ENCODE measurements around the gene PRRX1. TPM values are rescaled to one million over a fixed set of nuclear protein-coding genes. Genes with fewer than 3 reads are reported as not detected.

PRRX1 gene
- total RNA-seq, 1 donor from 2014 or later = 25.9 TPM

GRCh38 chr1:170731566-170732251 lies 67.8 kb downstream of the PRRX1 start:
- no peaks in the 10 kb centered on the region for H3K4me1 ChIP-seq
- H3K4me3 ChIP-seq = no peak overlapping the region
- H3K36me3 ChIP-seq = no peaks in the 10 kb centered on the region
- H3K27me3 ChIP-seq = no peaks in the 10 kb centered on the region
- no peak for TF ChIP-seq CTCF (IDR thresholded peaks at IDR 0.05)
- intact Hi-C loops (cut with DNase I) = no loop called here
- DNase-seq (no peak), ATAC-seq (no peak)
- no peaks in the 10 kb centered on the region for H3K9me3 ChIP-seq
- no peak overlapping the region for H3K27ac ChIP-seq

DNA sequence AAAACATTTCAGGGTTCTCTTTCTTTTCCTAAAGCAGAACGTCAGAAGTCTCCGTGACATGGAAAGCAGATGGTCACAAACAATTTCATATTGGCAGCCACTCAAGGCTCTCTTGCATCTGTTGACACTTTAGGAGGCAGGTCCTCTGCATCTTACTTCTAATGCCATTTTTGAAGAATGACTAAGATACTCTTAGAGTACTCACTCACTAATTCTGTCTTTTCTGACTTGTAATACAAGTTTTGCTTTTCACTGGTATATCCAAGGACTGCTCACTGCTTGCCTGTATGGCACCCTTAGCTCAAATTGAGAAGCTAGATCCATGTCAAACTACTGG lies 68.3 kb downstream of the PRRX1 start:
- no peak for ATAC-seq
- H3K4me1 ChIP-seq = no peaks in the 10 kb centered on the region
- no peak for TF ChIP-seq CTCF (IDR thresholded peaks at IDR 0.05)
- no peaks in the 10 kb centered on the region for H3K9me3 ChIP-seq
- DNase-seq = no peak
- H3K27ac ChIP-seq = no peak overlapping the region
- no peaks in the 10 kb centered on the region for H3K27me3 ChIP-seq
- no peaks in the 10 kb centered on the region for H3K36me3 ChIP-seq
- H3K4me3 ChIP-seq = no peak overlapping the region
- intact Hi-C loops (cut with DNase I) = no loop called here

DNA sequence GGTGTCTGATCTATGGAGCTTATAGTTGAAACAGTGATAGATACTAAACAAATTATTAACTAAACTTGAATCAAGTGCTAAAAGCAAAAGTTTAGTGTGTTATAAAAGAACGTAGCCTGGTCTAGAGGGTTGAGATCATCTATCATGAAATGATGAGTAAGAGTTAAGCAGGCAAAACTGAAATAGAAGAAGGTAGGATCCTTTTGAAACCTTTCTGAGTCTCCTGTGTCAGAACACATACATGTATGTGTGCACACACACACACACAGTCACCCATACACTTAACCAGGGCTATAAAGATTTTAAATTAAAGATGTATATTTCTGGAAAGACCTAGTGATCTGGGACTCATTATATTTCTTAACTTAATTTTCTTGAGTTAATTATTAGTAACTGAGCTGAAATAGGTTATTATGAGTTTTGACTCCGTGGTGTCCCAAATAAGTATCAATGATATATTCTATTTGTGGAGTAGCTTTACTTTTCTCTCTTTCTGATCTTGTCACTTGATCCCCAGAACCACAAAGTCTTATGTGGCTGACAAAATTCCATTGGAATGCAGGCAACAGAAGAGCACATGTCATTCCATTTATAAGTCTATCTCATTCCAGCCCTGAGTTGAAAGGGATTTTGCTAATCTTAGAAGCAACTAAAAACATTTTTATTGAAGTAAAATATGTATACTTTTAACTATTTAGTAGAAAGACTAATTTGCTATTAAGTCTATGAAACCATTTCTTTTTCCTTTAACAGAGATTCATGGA lies 70.7 kb downstream of the PRRX1 start:
- ATAC-seq = no peak
- H3K4me1 ChIP-seq = no peaks in the 10 kb centered on the region
- no peak overlapping the region for H3K27ac ChIP-seq
- no peaks in the 10 kb centered on the region for H3K36me3 ChIP-seq
- no peak for TF ChIP-seq CTCF (IDR thresholded peaks at IDR 0.05)
- no peaks in the 10 kb centered on the region for H3K9me3 ChIP-seq
- H3K27me3 ChIP-seq = no peaks in the 10 kb centered on the region
- intact Hi-C loops (cut with DNase I) = no loop called here
- no peak overlapping the region for H3K4me3 ChIP-seq
- DNase-seq = no peak

DNA sequence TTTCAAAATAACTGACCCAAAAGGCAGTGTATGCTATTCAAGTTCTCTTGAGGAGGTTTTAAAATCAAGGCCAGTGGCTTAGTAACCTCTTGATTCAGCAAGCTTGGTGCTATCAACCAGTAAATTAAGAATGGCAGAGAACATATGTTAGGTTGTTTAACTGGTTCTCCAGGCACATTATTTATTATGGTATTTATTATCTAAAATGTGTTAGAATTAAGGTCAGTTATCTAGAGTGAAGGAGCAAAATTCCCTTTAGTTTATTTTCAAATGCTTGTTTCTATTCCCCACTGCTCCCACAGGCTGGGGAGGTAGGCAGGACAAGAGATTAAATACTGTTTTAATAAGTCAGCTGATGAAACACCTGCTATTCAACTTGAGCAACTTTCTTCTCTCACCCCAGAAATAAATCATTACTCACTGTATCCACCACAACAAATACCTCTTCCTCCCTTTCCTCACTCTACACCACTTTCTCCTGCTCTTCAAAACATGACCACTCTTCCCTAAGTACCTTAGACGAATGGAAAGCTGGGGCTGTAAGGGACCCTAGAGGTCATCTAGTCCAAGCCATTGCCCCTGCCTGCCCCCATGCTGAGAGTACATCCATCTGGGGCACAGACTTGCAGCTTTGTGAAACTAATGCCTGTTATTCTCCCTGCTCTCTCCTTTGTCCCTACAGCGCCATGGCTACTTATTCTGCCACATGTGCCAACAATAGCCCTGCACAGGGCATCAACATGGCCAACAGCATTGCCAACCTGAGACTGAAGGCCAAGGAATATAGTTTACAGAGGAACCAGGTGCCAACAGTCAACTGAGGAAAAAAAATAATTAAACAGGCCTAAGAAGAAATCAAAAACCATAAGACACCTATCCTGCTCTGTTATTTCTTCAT lies 71.7 kb downstream of the PRRX1 start:
- intact Hi-C loops (cut with DNase I) = no loop called here
- no peaks in the 10 kb centered on the region for H3K9me3 ChIP-seq
- no peak overlapping the region for H3K4me3 ChIP-seq
- H3K4me1 ChIP-seq = no peaks in the 10 kb centered on the region
- TF ChIP-seq CTCF (IDR thresholded peaks at IDR 0.05) = no peak
- DNase-seq (no peak), ATAC-seq (no peak)
- no peak overlapping the region for H3K27ac ChIP-seq
- no peaks in the 10 kb centered on the region for H3K27me3 ChIP-seq
- H3K36me3 ChIP-seq = no peaks in the 10 kb centered on the region

- intact Hi-C loops (cut with DNase I) = no loop called here
- ATAC-seq (no peak), DNase-seq (no peak)
- Histone ChIP-seq H3K4me1 (no peaks in the 10 kb centered on the region), H3K9me3 (no peaks in the 10 kb centered on the region), H3K27me3 (no peaks in the 10 kb centered on the region), H3K27ac (no peak overlapping the region), H3K36me3 (no peaks in the 10 kb centered on the region), H3K4me3 (no peak overlapping the region)
- no peak for TF ChIP-seq CTCF (IDR thresholded peaks at IDR 0.05)
Measured at GRCh38 chr1:170739803-170740202, 75.9 kb downstream of the PRRX1 start.
